ENCODE measurements around the gene CXADR.
A peak's percentile ranks its signal among the peaks of the same experiment; 100 is the strongest.
"Not testable (repeated sequence)": the region's sequence is repeated elsewhere in the genome, so short reads cannot be mapped to it uniquely, and the experiment has no call there.

The CXADR gene

DNA sequence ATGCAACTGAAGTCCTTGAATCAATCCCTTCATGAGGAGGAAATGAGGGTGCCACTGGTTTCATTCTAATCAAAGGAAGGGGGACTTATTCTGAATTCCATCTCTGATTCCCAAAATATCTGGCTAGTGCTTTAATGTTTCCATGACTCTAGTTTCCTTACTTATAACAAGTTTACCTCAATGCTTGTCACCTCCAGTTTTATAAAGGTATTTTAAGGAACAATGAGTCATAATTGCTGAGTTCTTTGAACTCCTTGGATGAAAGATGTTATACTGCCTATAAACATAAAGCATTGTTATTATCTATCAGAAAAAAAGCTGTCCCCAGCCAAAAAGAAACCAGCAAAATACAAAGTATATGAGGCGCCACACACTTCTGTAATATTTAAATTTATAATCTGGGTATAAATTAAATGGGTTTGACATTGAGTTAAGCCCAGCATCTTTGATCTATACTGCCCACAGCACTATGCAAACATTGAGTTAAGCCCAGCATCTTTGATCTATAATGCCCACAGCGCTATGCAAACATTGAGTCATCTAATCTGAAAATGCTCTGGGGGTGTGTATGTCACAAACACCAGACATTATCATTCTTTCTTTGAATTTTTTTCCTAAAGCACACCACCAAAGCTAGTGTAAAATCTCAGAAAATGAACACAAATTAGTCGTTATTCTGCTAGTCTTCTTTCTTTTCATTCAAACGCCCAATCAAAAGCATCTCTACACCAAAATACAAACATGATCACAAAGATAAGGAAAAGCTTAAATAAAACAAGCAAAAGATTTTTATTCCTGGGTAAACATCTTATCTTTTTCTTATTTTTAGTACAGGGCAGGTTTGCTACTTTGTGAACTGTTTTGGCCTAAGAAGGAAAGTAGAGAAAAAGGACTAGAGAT is 11.5 kb upstream of the CXADR start:
- DNase-seq: no peak

DNA sequence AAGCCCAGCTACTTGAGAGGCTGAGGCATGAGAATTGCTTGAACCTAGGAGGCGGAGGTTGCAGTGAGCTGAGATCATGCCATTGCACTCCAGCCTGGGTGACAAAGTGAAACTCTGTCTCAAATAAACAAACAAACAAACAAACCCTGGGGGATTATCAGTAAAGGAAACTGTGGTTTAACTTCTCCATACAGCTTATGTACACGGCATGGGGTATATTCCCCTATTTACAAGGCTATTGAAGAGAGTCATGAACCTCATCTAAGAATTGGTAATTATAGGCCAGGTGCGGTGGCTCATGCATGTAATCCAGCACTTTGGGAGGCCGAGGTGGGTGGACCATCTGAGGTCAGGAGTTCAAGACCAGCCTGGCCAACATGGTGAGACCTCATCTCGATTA is 9.9 kb upstream of the CXADR start:
- DNase-seq: not testable (repeated sequence)

DNA sequence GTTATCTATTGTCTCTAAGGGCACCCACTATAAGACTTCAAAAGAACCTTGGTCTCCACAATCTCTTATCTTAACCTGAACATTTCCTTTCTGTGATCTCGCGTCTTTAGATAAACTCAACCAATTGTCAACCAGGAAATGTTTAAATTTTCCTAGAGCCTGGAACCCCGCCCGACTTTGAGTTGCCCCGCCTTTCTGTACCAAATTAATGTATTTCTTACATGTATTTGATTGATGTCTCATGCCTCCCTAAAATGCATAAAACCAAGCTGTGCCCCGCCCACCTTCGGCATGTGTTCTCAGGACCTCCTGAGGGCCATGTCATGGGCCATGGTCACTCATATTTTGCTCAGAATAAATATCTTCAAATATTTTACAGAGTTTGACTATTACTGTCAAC is 5.9 kb upstream of the CXADR start:
- DNase-seq: no peak

DNA sequence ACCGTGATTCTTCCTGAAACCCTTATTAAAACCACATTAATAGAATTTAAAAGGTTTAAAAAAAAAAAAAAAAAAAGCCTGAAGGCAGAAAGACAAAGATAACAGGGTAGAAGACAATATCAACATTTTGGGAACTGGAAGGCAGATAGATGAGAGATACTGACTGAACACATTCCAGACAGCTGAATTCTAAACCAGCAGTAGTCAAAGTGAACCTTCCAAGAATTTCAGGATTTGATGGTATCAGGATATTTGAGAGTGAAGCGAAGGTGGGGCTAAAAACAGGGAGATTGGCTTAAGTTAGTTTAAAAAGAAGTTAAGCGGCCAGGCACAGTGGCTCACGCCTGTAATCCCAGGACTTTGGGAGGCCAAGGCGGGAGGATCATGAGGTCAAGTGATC is 5.3 kb upstream of the CXADR start:
- no peak for DNase-seq

DNA sequence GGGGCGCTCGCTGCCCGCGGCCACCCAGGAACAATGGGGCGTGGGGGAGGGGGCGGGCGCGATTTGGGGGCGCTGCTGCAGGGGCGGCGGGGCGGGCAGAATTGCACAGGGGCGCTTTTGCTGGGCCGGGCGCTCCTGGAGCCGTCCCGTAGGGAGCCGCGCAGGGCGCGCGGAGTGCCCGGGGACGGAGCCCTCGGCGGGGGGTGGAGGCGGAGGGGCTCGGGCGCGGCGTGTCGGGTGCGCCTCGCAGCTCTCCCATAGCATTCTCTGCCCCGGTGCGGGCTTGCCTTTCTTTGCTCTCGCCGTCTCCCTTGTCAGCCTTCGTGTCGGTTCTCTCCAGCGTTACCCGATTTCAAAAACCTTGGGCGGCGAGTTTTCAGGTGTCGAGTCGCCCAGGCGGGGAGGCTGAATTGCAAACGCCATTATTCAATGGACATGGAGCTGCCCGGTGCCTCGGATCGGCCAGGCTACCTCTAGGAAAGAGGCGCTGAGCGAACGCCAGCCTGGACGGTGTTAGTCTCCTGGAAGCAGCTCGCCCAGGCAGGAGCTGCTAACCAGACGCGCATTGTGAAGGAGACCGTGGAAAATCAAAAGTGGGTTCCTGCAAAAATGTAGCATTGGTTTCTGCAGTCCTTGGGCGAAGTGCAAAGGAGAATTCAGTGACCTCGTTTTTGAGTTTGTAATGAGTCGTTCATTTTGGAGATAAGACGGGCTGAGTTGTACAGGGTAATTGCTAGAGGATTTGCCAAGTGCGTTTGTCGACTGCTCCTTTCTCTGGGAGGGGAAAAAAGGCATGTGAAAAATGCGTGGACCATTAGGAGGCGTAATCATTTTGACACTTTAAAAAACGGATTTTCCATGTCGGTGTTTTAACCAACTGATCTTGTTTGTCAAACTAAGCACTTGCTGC is 626 bp downstream of the CXADR start:
- peak in 46 of 58 donors; percentile 11 to 78 (median 42) for DNase-seq

DNA sequence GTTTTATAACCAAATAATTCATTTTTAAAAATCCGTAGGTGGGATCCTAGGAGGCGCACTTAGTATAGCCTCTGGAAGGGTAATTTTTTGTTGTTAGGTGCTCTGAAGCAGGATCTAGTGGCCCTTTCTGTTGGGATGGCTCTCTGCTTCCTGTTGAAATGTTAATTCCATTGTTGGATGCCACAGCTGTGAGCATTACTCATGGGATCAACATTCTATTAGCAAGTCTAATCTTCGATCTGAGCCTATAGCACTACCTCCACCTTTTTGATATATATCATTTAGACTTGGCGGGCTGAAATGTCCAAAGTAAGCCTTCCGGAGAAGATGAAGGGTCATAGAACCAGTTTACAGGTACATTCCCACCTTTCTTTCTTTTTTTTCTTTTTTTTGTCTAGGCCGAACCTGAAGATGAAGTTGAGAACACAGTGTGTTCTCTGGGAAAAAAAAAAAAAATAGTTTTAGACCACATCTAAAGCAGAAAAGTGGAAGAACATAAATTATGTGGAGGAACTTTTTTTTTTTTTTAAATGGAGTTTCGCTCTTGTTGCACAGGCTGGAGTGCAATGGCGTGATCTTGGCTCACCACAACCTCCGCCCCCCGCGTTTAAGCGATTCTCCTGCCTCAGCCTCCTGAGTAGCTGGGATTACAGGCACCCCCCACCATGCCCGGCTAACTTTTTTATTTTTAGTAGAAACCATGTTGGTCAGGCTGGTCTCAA is 1.4 kb downstream of the CXADR start:
- peak in 1 of 58 donors; percentile 8 for DNase-seq

DNA sequence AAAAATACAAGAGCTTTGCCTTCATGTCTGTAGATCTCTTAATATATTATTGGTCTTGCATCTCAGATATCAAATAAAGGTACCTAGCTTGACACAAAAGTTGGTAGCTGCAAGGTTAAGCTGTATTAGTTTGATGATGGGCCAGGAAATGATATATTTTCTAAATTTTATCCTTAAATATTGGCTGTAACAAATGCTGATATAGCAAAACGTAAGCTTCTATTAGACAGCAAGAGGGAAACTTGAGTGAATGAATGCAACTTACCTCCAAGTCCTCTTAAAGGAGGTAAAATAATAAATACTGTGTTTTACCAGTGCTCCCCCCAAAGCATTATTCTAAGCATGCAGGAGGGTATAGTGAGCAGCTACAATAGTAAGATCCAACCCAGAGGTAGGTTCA is 4.2 kb downstream of the CXADR start:
- not testable (repeated sequence) for DNase-seq

DNA sequence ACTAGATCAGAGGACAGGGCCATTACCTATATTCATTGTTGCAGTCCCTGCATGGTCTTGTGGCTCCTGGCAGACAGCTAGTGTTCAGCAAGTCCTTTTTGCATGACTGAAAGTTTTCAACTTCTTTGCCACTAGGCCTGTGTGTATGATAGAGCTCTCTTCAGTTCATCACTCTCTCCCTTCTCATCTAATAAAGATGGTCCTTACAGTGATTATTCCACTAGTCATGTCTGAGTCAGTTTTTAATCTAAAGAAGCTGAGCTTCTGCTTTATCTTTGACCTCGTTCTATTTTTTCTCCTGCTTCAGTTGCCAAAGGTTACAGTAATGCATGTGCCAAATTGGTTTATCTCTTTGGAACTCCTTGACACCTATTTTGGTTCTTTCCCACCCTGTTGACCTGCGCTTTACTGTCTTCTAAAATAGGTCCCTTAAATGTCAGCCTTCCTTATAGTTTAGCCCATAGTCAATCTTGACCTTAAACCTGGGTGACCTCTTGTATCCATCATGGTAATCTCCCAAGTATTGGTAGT is 6.4 kb downstream of the CXADR start:
- no peak for DNase-seq

DNA sequence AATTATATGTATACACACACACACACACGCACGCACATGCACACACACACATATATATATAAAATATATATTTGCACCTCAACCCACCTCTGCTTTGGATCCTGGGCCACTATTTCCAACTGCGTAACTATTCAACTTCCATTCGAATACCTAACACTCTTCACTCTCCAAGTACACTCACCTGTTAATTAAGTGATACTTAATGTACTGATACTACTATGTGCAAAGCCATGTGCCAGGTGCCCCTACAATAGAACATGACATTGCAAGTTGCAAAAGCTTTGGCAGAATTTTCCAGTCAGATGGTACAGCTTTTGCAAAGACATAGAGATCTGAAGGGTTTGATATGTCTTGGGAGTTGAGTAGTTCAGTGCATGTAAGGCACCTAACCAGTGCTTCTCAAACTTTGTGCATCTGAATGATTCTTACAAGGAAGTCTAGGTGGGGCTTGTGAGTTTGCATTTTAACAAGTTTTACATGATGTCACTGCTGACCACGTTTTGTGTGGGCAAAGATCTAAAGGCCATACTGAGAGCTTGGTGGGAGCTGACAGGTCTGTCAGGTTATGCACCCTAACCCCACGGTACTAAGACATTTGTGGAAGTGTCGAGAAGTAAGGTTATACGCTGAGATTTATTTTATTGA is 7.2 kb downstream of the CXADR start:
- DNase-seq: no peak

DNA sequence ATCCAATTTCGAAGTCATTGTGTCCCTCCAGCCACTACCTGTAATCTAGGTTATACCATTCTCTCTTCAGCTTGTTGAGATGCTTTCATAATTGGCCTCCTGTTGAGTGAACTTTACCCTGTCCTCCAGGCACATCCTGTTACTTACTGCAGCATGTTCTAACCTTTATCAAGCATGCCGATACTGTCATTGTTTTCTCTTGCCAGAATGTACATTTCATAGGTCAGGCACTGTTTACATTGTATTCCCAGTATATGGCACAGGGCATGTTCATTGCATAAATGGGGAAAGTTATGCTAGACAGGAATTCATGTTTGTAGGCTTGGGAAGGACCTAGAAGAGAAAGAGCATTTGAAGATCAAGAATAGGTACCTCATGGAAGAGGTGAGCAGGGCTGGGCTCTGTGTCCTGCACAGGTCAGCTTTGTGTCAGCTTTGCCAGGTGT is 10.2 kb downstream of the CXADR start:
- DNase-seq: no peak

DNA sequence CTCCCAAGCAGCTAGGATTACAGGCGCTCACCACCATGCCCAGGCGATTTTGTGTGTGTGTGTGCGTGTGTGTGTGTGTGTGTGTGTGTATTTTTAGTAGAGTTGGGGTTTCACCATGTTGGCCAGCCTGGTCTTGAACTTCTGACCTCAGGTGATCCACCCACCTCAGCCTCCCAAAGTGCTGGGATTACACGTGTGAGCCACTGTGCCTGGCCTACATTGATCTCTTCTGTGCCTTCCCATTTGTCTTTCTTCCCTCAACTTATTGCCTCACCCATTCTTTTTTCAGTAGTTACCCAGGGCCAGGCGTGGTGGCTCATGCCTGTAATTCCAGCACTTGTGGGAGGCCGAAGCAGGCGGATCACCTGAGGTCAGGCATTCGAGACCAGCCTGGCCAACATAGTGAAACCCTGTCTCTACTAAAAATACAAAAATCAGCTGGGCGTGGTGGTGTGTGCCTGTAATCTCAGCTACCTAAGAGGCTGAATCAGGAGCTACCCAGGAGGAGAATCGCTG is 11.2 kb downstream of the CXADR start:
- not testable (repeated sequence) for DNase-seq

DNA sequence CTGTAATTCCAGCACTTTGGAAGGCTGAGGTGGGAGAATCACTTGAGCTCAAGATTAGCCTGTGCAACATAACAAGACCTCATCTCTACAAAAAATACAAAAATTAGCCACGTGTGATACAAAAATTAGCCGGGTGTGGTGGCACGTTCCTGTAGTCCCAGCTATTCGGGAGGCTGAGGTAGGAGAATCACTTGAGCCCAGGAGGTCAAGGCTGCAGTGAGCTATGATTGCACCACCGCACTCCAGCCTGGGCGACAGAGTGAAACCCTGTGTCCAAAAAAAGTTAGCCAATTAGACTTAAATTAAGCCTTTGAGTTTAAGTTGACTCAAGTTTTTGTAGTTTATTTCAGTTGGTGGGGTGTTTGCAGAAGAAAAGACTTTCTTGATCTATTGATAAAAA is 11.8 kb downstream of the CXADR start:
- no peak for DNase-seq

DNA sequence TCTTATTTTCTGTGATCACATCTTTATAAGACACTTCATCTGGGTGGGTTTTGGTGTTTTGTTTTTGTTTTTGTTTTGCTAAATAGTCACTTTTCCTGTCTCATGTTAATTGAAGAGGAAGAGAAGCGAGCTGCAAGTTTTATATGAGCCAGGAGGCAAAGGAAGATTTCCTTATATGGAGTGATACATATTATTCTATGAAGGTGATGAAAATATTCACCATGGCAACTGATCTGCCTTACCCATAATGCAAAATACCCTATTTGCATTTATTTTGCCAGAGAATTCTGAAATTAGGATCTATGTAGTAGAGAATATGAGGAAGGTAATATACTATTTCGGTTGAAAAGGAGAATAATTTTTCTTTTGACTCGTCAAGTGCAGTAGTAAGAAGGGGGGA is 13.9 kb downstream of the CXADR start:
- DNase-seq: no peak

DNA sequence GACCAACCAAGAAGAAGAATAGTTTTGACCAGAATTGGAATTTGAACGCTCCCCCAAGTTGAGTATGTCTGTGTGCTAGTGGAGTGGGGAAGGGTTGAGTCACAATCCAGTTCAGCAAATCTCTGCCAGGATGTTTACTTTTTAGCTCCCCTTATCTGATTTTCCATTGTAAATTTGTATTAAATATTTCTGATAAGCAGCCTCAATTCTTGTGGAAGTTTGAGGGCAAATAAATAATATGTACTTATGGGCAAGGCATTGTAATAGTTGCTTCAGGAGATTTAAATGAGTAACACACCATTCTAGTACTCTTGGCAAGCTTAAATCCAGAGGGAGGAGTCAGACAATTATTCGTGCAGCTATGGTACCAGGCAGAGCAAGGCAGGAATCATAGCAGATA is 14.4 kb downstream of the CXADR start:
- no peak for DNase-seq

DNA sequence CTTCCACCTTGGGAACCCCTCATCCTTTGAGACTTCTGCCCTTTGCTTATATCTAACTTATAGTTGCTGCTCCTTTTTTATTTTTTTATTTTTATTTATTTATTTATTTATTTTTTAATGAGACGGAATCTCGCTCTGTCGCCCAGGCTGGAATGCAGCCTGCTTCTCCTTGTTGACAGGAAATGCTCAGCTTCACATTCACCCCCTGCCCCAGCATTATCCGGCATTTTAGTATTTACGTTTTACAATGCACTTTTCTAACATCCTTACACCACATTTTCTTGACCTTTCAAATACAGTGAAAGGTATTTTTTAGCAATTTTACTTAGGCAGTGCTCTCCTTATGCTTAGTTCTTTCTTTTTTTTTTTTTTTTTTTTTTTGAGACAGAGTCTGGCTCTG is 14.9 kb downstream of the CXADR start:
- DNase-seq: no peak

DNA sequence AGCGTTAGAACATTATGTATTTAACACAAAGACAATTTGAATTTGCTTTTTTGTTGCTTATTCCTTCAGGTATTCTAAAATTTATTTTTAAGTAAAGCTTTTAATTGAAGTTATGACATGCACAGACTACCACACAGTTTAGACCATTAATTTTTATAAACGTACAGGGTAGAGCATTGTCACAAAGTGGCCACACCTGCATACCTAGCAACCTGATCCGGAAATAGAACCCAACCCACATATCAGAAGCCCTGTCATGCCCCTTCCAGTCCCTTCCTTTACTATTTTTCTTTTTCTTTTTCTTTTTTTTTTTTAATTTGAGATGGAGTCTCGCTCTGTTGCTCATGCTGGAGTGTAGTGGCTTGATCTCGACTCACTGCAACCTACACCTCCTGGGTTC is 16.8 kb downstream of the CXADR start:
- DNase-seq: no peak

DNA sequence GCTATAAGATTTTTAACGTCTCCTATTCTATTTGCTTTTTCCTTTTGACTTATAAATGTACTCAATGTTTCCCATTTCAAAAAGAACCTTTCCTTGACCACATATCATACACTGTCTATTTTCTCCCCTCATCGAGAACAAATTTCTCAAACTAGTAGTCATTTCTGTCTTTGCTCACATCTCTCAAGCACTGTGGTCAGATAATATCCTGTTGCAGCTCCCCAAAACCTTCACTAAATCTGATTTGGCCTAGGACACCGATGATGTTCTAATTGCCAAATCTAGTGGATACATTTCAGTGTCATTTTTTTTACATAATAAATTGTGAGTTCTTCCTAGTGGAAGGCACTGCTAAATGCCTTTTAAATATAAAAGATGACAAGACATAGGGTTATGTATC is 19.4 kb downstream of the CXADR start:
- DNase-seq: no peak

DNA sequence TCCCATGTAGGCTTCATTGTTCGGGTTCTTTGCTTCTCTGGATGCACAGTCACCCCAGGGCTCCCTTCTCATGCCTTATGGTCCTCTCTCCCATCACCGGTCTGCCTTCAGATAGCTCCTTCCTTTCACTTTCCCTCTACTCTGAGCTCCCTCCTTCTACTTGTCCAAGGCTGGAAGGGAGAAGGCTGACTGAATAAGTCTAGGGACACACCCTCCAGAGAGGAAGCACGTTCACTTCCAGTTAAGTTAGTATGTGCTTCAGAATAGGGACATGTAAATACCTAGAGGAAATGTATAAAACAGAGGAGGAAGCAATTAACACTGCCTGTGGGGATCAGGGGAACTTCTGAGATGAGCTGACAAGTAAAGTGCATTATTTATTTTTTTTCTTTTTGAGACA is 23.5 kb downstream of the CXADR start:
- DNase-seq: no peak

DNA sequence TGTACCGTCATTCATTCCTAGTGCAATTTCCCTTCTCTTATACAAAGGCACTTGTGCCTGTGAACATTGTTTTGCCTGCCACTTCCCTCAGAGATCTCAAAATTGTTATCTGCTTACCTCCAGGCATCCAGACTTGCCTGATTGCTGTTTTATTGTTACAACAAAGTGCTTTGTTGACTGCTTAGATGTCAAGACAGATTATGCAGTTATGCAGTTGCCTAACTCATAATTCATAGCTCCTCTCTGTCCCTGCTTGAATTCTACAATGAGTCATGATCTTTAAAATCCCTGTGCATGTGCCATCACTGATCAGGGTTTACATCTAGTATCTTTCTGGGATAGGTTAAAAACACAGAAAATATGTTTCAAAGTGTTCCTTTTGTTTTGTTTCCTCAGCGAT is 24.5 kb downstream of the CXADR start:
- DNase-seq: no peak

DNA sequence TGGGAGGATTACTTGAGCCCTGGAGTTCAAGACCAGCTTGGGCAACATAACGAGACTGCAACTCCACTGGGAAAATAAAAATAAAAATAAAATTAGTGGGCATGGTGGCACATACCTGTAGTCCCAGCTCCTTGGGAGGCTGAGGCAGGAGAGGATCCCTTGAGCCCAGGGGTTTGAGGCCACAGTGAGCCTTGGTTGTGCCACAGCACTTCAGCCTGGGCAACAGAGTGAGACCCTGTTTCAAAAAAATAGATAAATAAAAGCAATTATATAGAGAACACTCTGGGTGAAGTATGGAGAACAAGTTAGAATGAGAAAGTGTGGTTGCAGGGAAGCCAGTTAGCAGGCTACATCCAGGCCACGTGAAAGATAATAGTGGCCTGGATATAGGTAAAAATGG is 25.7 kb downstream of the CXADR start:
- DNase-seq: no peak

DNA sequence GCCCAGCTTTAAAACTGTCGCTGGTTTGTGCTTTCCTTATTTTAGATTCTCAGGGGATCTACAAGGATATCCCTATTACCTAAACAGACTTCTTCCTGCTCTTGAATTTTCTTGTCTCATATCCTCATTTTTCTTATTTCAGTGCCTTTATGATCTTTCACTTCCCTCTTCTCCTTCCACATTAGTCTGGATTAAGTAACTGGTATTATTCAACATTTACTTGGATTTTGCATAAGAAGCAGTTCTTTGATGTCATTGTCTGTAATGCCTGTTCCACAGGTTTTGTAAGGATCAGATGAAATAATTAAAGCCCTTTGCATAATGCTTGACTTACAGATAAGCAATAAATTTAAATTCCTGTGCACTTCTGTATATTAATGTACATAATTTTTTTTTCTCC is 26.5 kb downstream of the CXADR start:
- DNase-seq: no peak

All from anterior cingulate cortex (tissue), 58 donors.